ENCODE measurements around the gene AGAP2. TPM values are rescaled to one million over a fixed set of nuclear protein-coding genes. Genes with fewer than 3 reads are reported as not detected.

The AGAP2 gene
- total and polyA plus RNA-seq, 9 of the 15 experiments (the other 6 are each of a cell fraction or from before 2014, with no cell fraction given): 0.04 to 0.77 (median 0.28) TPM; not detected in 1

GRCh38 chr12:57740656-57741412 is 2.3 kb upstream of the AGAP2 start:
- Histone ChIP-seq H3K4me2 (ENCODE audit: insufficient read depth, low read length) (no peak overlapping the region), H3K4me1 (replicated peaks in 1 of 2; ENCODE audit: control insufficient read depth in 2 of 2, insufficient read depth in 2 of 2, low read length in 2 of 2) (peaks cover 6 to 40% of the 10 kb centered on the region in 2 experiments; a peak in 4 of 5 replicates), H3K36me3 (ENCODE audit: control insufficient read depth, insufficient read depth, low read length) (0 out of 3 replicates have a peak, but pooled peaks cover under 1% of the 10 kb centered on the region), H3K27me3 (ENCODE audit: control insufficient read depth in 2 of 2, insufficient read depth in 2 of 2, low read length in 2 of 2) (peaks cover 0 to 26% of the 10 kb centered on the region in 2 experiments; a peak in 2 of 5 replicates), H3K79me2 (ENCODE audit: control insufficient read depth, insufficient read depth, low read length) (peaks cover 7% of the 10 kb centered on the region; the same call in 1 of the 3 replicates), H3K9me1 (ENCODE audit: control insufficient read depth, insufficient read depth, low read length) (no peaks in the 10 kb centered on the region), H3K4me3 (no peak overlapping the region), H2AFZ (ENCODE audit: low read depth, low read length) (no peak overlapping the region), H3K9me3 (replicated peaks; ENCODE audit: control insufficient read depth, insufficient read depth, low read depth, low read length) (no peaks in the 10 kb centered on the region), H3K27ac (ENCODE audit: extremely low read depth, low read depth, low read length) (no peak overlapping the region), H4K20me1 (replicated peaks; ENCODE audit: control insufficient read depth, insufficient read depth, low read length) (no peaks in the 10 kb centered on the region), H3K9ac (ENCODE audit: insufficient read depth in 1 of 2, low read depth in 2 of 2, low read length in 2 of 2) (no peak overlapping the region)
- intact Hi-C loops (cut with micrococcal nuclease) (no loop called here), in situ Hi-C loops (cut with MboI) (loop anchor here (10.0 kb wide), 1 partner anchor 426 kb away; no protein-coding TSS in a partner anchor)
- DNase-seq (ENCODE audit: extremely low read depth in 1 of 4, low spot score in 3 of 4) (no peak), FAIRE-seq (no peak), ATAC-seq (no peak)
- WGBS (ENCODE audit: insufficient coverage, low coverage, missing lambda C conversion rate): 31% methylated on average over 5 of the region's 5 CpGs
- TF ChIP-seq RFX1 (IDR thresholded peaks at IDR 0.05) (peak; percentile 76), KDM1A (IDR thresholded peaks at IDR 0.05) (0 out of 4 replicates have a peak, but pooled peaks of 1 of the 2 experiments have one; percentile 12), CTBP1 (IDR thresholded peaks at IDR 0.05; ENCODE audit: borderline replicate concordance) (peak; percentile 45; the same call in 1 of the 2 replicates), SPI1 (IDR thresholded peaks at IDR 0.05; ENCODE audit: borderline replicate concordance, low read depth, low read length) (0 out of 2 replicates have a peak, but pooled peaks have one; percentile 2), POLR2B (IDR thresholded peaks at IDR 0.05; ENCODE audit: low read depth, partially characterized antibody) (no peak), RREB1 (CRISPR knock-in tag; IDR thresholded peaks at IDR 0.05) (0 out of 2 replicates have a peak, but pooled peaks have one; percentile 39), COPS2 (conservative IDR thresholded peaks at IDR 0.05) (no peak), ZNF408 (CRISPR knock-in tag; IDR thresholded peaks at IDR 0.05; ENCODE audit: low read depth) (no peak)
- ChIA-PET CTCF (ENCODE audit: low intra/inter-chr PET ratio) (no interaction called here), POLR2A (interaction anchor here (0.5 to 1.3 kb wide), 11 partner anchors 11 to 1329 kb away, joined by 3 to 4 read pairs (median 3); partner anchors contain the start of genes CDK4, DDIT3 and OS9)
- no TSS peak for BruUV-seq (replicated peaks)
